Caki2 (cell line): ENCODE measurements around the gene TRPM5. TPM values are rescaled to one million over a fixed set of nuclear protein-coding genes. Genes with fewer than 3 reads are reported as not detected.
"Not testable (repeated sequence)": the region's sequence is repeated elsewhere in the genome, so short reads cannot be mapped to it uniquely, and the experiment has no call there.

Experiments used
- DNase-seq: peaks from one replicate; pipeline ENCODE4 v3.0.0-alpha.2; 2015; ENCODE audit warnings: low read depth
- in situ Hi-C: cut with HindIII; loops from 2 replicates; pipeline ENCODE4 v1.10.0; 2016; ENCODE audit warnings: low sequenced_read_pairs, low pct_unique_long_range_greater_than_20kb, mixed read lengths
- total RNA-seq: library from RNA; depleted of rRNA; stranded (reverse); fragments of >200 nt; shearing (Covaris generic); gene quantifications from 2 replicates; pipeline ENCODE4 v1.2.3, GENCODE V29; 2014; ENCODE audit warnings: low replicate concordance; rRNA removed

Gene TRPM5, protein sequence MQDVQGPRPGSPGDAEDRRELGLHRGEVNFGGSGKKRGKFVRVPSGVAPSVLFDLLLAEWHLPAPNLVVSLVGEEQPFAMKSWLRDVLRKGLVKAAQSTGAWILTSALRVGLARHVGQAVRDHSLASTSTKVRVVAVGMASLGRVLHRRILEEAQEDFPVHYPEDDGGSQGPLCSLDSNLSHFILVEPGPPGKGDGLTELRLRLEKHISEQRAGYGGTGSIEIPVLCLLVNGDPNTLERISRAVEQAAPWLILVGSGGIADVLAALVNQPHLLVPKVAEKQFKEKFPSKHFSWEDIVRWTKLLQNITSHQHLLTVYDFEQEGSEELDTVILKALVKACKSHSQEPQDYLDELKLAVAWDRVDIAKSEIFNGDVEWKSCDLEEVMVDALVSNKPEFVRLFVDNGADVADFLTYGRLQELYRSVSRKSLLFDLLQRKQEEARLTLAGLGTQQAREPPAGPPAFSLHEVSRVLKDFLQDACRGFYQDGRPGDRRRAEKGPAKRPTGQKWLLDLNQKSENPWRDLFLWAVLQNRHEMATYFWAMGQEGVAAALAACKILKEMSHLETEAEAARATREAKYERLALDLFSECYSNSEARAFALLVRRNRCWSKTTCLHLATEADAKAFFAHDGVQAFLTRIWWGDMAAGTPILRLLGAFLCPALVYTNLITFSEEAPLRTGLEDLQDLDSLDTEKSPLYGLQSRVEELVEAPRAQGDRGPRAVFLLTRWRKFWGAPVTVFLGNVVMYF (N-terminal part only)
- total RNA-seq, result not detected in 2 replicates

GRCh38 chr11:2443881-2444820, at the start of gene TRPM5:
Gene TRPM5, minus strand, starts transcription at chr11:2444514. Its CDS starts 21,478 bp downstream, at chr11:2423036.
- in situ Hi-C loops, result no loop called here
- DNase-seq, result no peak

DNA sequence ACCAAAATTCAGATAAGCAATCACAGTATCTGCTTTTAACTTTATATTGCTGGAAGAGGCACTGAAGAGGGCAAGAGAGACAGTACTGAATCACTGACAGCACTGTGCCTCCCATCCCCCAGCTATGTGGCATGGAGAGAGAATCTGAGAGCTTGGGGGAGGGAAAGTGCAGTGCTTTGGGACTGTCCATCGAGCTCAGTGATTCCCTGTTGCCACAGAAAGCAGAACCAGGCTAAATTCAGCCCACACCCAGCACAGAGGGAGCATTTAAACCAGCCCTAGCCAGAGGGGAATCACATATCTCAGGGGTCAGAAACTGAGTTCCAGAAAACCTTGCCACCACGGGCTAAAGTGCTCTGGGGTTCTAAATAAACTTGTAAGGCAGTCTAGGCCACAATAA, 44.8 kb upstream of the TRPM5 start:
- in situ Hi-C loops, result no loop called here
- DNase-seq, result no peak

GRCh38 chr11:2488004-2488403, 43.7 kb upstream of the TRPM5 start:
- in situ Hi-C loops, result no loop called here
- no peak for DNase-seq

GRCh38 chr11:2484576-2485125, 40.3 kb upstream of the TRPM5 start:
- no peak for DNase-seq
- in situ Hi-C loops, result no loop called here

DNA sequence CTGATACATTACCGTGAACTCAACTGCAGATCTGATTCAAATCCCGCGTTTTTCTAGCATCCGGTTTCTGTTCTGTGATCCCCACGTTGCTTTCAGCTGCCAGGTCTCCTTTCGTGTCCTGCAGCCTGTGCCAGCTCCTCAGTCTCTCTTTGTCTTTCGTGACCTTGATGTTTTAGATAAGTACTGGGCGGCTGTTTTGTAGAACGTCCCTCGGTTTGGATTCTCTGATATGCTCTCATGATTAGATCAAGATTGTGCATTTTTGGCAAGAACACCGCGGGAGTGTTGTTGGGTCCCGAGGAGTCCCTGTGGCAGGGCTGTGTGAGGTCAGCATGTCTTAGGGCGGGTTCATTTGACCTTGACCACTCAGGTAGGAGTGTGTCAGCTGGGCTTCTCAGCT, 39.1 kb upstream of the TRPM5 start:
- in situ Hi-C loops, result no loop called here
- no peak for DNase-seq

- in situ Hi-C loops, result no loop called here
- no peak for DNase-seq
Observed at GRCh38 chr11:2482745-2483144, 38.4 kb upstream of the TRPM5 start.

GRCh38 chr11:2482204-2482603, 37.9 kb upstream of the TRPM5 start:
- DNase-seq, result no peak
- in situ Hi-C loops, result no loop called here

- no peak for DNase-seq
- in situ Hi-C loops, result no loop called here
Observed at GRCh38 chr11:2481253-2481652, 36.9 kb upstream of the TRPM5 start.

DNA sequence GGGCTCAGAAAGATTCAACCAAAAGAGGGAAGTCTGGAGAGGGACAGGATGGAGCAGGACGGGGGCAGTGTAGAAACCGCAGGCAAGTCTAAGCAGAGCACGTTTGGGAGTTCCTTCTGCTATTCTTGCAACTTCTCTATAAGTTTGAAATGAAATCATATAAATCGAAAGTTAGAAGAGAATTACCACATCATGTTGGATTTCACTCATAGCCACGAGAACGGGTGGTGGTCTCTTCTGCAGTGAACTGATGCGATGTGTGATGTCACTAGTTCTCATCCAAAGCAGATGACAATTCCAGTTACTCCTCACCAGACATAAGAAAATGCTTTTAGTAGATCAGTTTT, 36.5 kb upstream of the TRPM5 start:
- no peak for DNase-seq
- in situ Hi-C loops, result no loop called here

DNA sequence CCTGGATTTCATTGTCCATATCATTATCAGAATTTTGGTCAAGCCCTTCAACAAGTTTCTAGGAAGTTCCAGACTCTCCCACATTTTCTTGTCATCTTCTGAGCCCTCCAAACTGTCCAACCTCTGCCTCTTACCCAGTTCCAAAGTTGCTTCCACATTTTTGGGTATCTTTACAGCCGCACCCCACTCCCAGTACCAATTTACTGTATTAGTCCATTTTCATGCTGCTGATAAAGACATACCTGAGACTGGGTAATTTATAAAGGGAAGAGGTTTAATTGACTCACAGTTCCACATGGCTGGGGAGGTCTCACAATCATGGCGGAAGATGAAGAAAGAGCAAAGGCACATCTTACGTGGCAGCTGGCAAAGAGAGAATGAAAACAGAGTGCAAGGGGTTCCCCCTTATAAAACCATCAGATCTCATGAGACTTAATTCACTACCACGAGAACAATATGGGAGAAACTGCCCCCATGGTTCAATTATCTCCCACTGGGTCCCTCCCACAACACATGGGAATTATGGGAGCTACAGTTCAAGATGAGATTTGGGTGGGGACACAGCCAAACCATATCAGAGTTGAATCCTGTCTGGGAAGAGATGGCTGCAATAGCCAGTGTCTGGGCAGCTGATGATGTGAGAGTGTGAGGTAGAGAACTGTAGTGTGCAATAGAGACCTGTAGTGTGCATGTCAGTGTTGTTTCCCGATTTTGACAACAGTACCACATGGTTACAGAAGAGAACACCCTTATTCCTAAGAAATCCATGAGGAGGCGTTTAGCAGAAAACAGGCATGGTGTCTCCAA, 36.0 kb upstream of the TRPM5 start:
- in situ Hi-C loops, DNase-seq: not testable (repeated sequence)

DNA sequence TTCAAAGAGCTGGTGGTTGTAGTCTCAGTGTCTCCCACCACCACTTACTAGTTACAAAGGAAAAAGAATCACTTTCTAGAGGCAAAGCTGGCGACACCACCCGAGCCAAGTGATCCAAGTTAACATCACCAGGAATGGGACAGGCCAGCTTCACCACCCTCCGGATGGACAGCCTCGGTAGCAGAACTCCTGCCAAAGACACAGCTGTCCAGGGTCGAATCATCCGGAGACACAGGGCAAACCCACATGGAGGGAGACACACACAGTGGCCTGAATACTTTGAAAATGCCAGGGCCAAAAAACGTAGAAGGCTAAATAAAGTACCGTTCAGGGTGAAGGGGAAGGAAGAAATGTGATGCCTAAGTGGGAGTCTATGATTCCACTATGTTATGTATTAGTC, 33.6 kb upstream of the TRPM5 start:
- DNase-seq, result no peak
- in situ Hi-C loops, result no loop called here

DNA sequence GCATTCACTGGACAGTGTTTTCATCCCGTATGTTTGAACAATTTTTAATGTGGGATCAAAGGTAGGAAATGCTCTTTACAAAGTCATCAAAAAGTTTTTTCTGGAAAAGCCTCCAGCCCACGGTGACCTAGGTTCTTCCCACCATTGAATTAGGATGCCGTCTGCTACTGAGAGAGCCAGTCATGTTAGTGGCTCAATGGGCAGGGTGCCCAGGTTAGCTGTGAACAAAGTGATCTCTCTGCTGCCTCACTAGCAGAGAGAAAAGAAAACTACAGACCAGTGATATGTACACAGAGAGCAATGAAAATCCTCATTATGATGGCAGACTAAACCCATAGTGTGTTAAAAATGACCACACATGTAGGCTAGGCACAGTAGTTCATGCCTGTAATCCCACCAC, 32.9 kb upstream of the TRPM5 start:
- no peak for DNase-seq
- in situ Hi-C loops, result no loop called here

DNA sequence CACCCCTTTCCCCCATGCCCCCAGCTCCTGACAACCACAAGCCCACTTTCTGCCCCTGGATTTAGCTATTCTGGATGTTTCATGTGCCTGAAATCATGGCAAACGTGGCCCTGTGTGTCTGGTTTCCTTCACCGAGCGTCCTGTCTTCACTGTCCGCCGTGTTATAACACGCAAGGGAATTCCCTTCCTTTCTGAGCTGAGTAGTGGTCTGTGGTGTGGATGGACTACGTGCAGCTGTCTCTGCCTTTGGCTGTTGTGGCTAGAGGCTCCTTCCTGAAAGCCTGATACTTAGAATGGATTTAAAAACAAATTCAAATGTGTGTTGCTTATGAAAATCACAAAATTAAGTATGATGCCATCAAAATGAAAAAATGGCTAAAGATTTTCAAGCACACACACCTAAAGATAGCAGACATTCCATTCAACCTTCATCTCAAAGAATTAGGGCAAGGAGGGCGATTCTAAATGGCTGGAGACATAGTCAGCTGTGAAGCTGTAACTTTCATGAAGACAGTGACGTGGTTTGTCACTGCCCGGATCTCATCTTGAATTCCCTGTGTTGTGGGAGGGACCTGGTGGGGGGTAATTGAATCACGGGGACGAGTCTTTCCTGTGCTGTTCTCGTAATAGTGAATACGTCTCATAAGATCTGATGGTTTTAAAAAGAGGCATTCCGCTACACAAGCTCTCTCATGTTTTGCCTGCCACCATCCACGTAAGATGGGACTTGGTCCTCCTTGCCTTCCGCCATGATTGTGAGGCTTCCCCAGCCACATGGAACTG, 31.0 kb upstream of the TRPM5 start:
- in situ Hi-C loops, result no loop called here
- no peak for DNase-seq

- in situ Hi-C loops, result no loop called here
- DNase-seq, result no peak
Observed at GRCh38 chr11:2474059-2474901, 30.0 kb upstream of the TRPM5 start.

GRCh38 chr11:2473361-2474058, 29.2 kb upstream of the TRPM5 start:
- in situ Hi-C loops, result no loop called here

More at GRCh38 chr11:2473361-2474058, 29.2 kb upstream of the TRPM5 start:
- DNase-seq, result no peak
